Esophagus squamous epithelium (tissue), 4 donors: ENCODE measurements around the gene DIS3L2.

Experiments
- CTCF ChIP-seq, 6 experiments: fragments of 450-650 bp in 4 of 6; fragments of 200-600 bp in 2 of 6; sonication (generic) in 2 of 6; IDR thresholded peaks; one replicate each; pipeline ENCODE4 v1.5.1; 2016 to 2019; ENCODE audit warnings: antibody characterized with exemption in 6 of 6, mild to moderate bottlenecking in 4 of 6, moderate library complexity in 4 of 6
- POLR2A ChIP-seq, 4 donors: fragments of 450-650 bp; IDR thresholded peaks; one replicate each; pipeline ENCODE4 v1.6.1; 2017; ENCODE audit warnings: antibody characterized with exemption in 4 of 4, mild to moderate bottlenecking in 4 of 4, moderate library complexity in 3 of 4

GRCh38 chr2:232228971-232229894 lies 267.7 kb downstream of the DIS3L2 start:
- TF ChIP-seq POLR2A (IDR thresholded peaks at IDR 0.05): no peak
- no peak for TF ChIP-seq CTCF (IDR thresholded peaks at IDR 0.05)
